Neural progenitor cell (in vitro differentiated cells): Measurements from ENCODE around the gene MYO1D.

Experiments
- EZH2 ChIP-seq: fragments of 200-600 bp; sonication (generic); IDR thresholded peaks from 2 replicates; pipeline ENCODE4 v1.6.1; 2017; ENCODE audit warnings: antibody characterized with exemption, mild to moderate bottlenecking, moderate library complexity
- EZH2phosphoT487 ChIP-seq: fragments of 200-600 bp; sonication (generic); IDR thresholded peaks from 2 replicates; pipeline ENCODE4 v1.6.1; 2017; ENCODE audit warnings: antibody characterized with exemption
- TF ChIP-seq, protein P1 (sequence below): fragments of 200-600 bp; sonication (generic); IDR thresholded peaks from 2 replicates; pipeline ENCODE4 v1.5.1; 2017; ENCODE audit warnings: antibody characterized with exemption, mild to moderate bottlenecking

DNA sequence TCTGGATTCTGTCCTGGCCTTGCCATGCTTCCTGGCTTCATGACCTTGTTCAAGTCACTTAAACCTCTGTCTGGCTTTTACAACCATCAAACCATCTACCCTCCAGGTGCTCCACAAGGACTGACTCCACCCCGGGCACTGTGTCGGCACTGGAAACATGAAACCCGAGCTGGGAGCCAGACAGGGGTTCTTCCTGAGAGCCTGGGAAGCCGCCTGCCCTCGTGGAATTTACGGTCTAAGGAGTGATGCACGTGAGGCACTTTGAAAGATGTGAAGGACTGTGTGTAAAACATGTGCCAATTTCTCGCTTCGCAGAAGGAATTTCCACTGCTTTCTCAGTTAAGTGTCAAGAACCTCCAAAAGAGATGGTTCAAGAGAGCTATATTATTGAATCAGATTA is 378.5 kb downstream of the MYO1D start:
- TF ChIP-seq, protein P1, sequence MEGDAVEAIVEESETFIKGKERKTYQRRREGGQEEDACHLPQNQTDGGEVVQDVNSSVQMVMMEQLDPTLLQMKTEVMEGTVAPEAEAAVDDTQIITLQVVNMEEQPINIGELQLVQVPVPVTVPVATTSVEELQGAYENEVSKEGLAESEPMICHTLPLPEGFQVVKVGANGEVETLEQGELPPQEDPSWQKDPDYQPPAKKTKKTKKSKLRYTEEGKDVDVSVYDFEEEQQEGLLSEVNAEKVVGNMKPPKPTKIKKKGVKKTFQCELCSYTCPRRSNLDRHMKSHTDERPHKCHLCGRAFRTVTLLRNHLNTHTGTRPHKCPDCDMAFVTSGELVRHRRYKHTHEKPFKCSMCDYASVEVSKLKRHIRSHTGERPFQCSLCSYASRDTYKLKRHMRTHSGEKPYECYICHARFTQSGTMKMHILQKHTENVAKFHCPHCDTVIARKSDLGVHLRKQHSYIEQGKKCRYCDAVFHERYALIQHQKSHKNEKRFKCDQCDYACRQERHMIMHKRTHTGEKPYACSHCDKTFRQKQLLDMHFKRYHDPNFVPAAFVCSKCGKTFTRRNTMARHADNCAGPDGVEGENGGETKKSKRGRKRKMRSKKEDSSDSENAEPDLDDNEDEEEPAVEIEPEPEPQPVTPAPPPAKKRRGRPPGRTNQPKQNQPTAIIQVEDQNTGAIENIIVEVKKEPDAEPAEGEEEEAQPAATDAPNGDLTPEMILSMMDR, result no peak
- TF ChIP-seq EZH2, result no peak
- TF ChIP-seq EZH2phosphoT487, result no peak
